ENCODE results near the gene CARNS1. TPM values are rescaled to one million over a fixed set of nuclear protein-coding genes. Genes with fewer than 3 reads are reported as not detected.

Gene CARNS1
- total RNA-seq, 1 experiment from 2014 or later, result 1.1 TPM

- Histone ChIP-seq H3K9ac (ENCODE audit: extremely low read depth, insufficient read length, low read length) (no peak overlapping the region), H2BK120ac (ENCODE audit: low read depth, low read length, poor library complexity, severe bottlenecking) (no peak overlapping the region), H3K4me1 (ENCODE audit: insufficient read depth, low read length) (no peaks in the 10 kb centered on the region), H2AFZ (ENCODE audit: low read length) (no peak overlapping the region), H3K56ac (ENCODE audit: insufficient read length, low read depth, low read length) (no peak overlapping the region), H4K5ac (ENCODE audit: insufficient read length, low read depth, low read length) (no peak overlapping the region), H2BK5ac (ENCODE audit: insufficient read length, low read length) (no peak overlapping the region), H3T11ph (ENCODE audit: low read length) (no peak overlapping the region), H2BK12ac (ENCODE audit: insufficient read length, low read depth, low read length) (no peak overlapping the region), H3K79me2 (ENCODE audit: insufficient read depth, low read length) (no peaks in the 10 kb centered on the region), H2AK5ac (ENCODE audit: insufficient read length, low read length) (no peak overlapping the region), H4K8ac (replicated peaks; ENCODE audit: insufficient read length, low read depth, low read length) (no peak overlapping the region), H3K9me3 (ENCODE audit: control insufficient read depth, low read depth, low read length) (no peaks in the 10 kb centered on the region), H3K4ac (ENCODE audit: low read depth, low read length) (no peak overlapping the region), H3K27ac (ENCODE audit: insufficient read length, low read depth, low read length) (no peak overlapping the region), H2BK20ac (ENCODE audit: low read depth, low read length, poor library complexity, severe bottlenecking) (no peak overlapping the region), H3K23ac (ENCODE audit: insufficient read length, low read depth, low read length) (no peak overlapping the region), H4K20me1 (ENCODE audit: control insufficient read depth, insufficient read depth, insufficient read length) (no peaks in the 10 kb centered on the region), H2BK15ac (ENCODE audit: low read depth, low read length) (no peak overlapping the region), H3K4me2 (ENCODE audit: insufficient read depth, insufficient read length, low read length) (no peak overlapping the region), H3K79me1 (ENCODE audit: insufficient read depth, low read depth, low read length, poor library complexity, severe bottlenecking) (no peaks in the 10 kb centered on the region), H3K18ac (ENCODE audit: insufficient read length, low read depth, low read length) (no peak overlapping the region), H4K91ac (ENCODE audit: insufficient read length, low read depth, low read length) (no peak overlapping the region), H3K27me3 (ENCODE audit: insufficient read depth, low read length) (no peaks in the 10 kb centered on the region), H3K23me2 (ENCODE audit: insufficient read length, low read depth, low read length, poor library complexity, severe bottlenecking) (no peaks in the 10 kb centered on the region), H3K14ac (ENCODE audit: insufficient read depth, low read length) (no peak overlapping the region)
- Mint-ChIP-seq H3K9me3 (no peaks in the 10 kb centered on the region; a peak in 1 of 5 replicates), H3K4me3 (no peak overlapping the region), H3K36me3 (ENCODE audit: insufficient read depth in 1 of 3, low read depth in 3 of 3) (no peaks in the 10 kb centered on the region), H3K27ac (peak overlapping the region in 1 of 3 experiments; percentile 16; a peak in 1 of 7 replicates), H3K4me1 (peaks cover 17 to 32% of the 10 kb centered on the region in 2 experiments), H3K27me3 (ENCODE audit: low read depth) (peaks cover 52% of the 10 kb centered on the region)
- TF ChIP-seq CTCF (conservative IDR thresholded peaks at IDR 0.05), result no peak
- no CpG with 5 or more reads among the region's 17 CpGs for WGBS (ENCODE audit: extremely low coverage, insufficient read length, low lambda C conversion rate)
- DNase-seq, result no peak
These were observed 4.3 kb upstream of the CARNS1 start for GRCh38 chr11:67410984-67411784.
